Measurements from ENCODE around the gene TSEN2. TPM values are rescaled to one million over a fixed set of nuclear protein-coding genes. Genes with fewer than 3 reads are reported as not detected.

TSEN2 gene
- total and polyA plus RNA-seq, 7 donors: 12.5 to 30.9 (median 15.0) TPM

- H3K4me3 ChIP-seq: no peak overlapping the region
- H3K4me1 ChIP-seq: no peaks in the 10 kb centered on the region
- no peak overlapping the region for H3K27ac ChIP-seq
- no peaks in the 10 kb centered on the region for H3K9me3 ChIP-seq
- peaks cover 13 to 100% of the 10 kb centered on the region in 2 donors for H3K36me3 ChIP-seq (ENCODE audit: insufficient read depth in 1 of 2, low read depth in 1 of 2)
- TF ChIP-seq, protein P1, sequence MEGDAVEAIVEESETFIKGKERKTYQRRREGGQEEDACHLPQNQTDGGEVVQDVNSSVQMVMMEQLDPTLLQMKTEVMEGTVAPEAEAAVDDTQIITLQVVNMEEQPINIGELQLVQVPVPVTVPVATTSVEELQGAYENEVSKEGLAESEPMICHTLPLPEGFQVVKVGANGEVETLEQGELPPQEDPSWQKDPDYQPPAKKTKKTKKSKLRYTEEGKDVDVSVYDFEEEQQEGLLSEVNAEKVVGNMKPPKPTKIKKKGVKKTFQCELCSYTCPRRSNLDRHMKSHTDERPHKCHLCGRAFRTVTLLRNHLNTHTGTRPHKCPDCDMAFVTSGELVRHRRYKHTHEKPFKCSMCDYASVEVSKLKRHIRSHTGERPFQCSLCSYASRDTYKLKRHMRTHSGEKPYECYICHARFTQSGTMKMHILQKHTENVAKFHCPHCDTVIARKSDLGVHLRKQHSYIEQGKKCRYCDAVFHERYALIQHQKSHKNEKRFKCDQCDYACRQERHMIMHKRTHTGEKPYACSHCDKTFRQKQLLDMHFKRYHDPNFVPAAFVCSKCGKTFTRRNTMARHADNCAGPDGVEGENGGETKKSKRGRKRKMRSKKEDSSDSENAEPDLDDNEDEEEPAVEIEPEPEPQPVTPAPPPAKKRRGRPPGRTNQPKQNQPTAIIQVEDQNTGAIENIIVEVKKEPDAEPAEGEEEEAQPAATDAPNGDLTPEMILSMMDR (IDR thresholded peaks at IDR 0.05): no peak
- DNase-seq (no peak), ATAC-seq (no peak)
- WGBS, 3 donors: 51 to 64% (median 64%) methylated on average over 7 of the region's 7 CpGs
- no peaks in the 10 kb centered on the region for H3K27me3 ChIP-seq (ENCODE audit: insufficient read depth in 3 of 3, low read length in 2 of 3)
- intact Hi-C loops (cut with DNase I): no loop called here
Measured at GRCh38 chr3:12574661-12575060, 90.4 kb downstream of the TSEN2 start.

DNA sequence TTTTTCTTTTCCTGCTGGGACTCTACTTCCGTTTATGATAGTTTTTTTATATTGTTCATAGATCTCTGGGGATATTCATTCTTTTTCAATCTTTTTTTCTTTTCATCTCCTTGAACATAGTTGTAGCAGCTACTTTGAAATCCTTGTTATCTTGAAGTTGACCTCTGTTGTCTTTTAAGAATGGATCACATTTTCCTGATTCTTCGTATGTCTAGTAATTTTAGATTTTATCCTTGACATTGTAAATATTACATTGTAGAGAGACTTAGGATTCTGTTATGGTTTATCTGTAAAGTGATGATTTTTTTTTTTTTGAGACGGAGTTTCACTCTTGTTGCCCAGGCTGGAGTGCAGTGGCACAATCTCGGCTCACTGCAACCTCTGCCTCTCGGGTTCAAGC lies 93.1 kb downstream of the TSEN2 start:
- TF ChIP-seq, protein P1 (IDR thresholded peaks at IDR 0.05): no peak
- intact Hi-C loops (cut with DNase I): no loop called here
- Histone ChIP-seq H3K9me3 (no peaks in the 10 kb centered on the region), H3K27me3 (ENCODE audit: insufficient read depth in 3 of 3, low read length in 2 of 3) (no peaks in the 10 kb centered on the region), H3K36me3 (ENCODE audit: insufficient read depth in 1 of 2, low read depth in 1 of 2) (peaks cover 8 to 99% of the 10 kb centered on the region in 2 donors), H3K4me1 (no peaks in the 10 kb centered on the region), H3K4me3 (no peak overlapping the region), H3K27ac (no peak overlapping the region)
- no peak for DNase-seq
- WGBS, 3 donors: 91 to 95% (median 94%) methylated on average over 5 of the region's 5 CpGs
- ATAC-seq: no peak

DNA sequence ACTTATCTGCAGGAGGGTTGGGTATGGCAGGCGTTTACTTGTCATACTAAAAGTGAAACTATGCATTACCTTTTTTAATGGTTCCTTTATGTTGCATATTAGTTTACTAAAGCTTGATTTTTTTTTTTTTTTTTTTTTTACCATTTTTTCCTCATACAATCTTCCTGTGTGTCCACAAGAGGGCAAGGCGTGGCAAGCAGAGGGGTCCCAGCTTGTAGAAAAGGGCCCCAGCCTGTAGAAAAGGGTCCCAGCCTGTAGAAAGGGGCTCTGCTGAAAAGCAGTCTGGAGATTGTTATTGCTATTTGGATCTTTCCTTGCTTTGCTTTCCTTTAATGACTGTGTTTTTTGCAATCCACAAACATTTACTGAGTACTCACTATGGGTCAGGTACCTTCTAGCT lies 94.5 kb downstream of the TSEN2 start:
- Histone ChIP-seq H3K4me3 (no peak overlapping the region), H3K36me3 (ENCODE audit: insufficient read depth in 1 of 2, low read depth in 1 of 2) (peaks cover 8 to 99% of the 10 kb centered on the region in 2 donors), H3K4me1 (no peaks in the 10 kb centered on the region), H3K9me3 (no peaks in the 10 kb centered on the region), H3K27ac (no peak overlapping the region), H3K27me3 (ENCODE audit: insufficient read depth in 3 of 3, low read length in 2 of 3) (no peaks in the 10 kb centered on the region)
- intact Hi-C loops (cut with DNase I): no loop called here
- no peak for ATAC-seq
- TF ChIP-seq, protein P1 (IDR thresholded peaks at IDR 0.05): no peak
- 90 to 98% (median 96%) methylated on average over 2 of the region's 2 CpGs for WGBS, 3 donors
- no peak for DNase-seq

DNA sequence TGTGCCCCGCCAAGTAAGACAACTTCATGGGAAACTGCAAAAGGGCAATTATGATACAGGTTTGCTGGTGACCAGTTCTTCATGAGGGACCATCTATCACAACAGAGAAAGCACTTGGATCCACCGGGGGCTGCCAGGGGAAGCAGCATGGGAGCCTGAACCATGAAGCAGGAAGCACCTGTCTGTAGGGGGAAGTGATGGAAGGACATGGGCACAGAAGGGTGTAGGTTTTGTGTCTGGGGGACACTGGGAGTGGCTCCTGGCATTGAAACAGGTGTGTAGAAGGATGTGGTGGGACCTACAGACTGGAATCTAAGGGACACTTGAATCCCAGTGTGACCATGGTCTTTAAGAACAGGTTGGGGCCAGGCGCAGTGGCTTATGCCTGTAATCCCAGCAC lies 95.2 kb downstream of the TSEN2 start:
- Histone ChIP-seq H3K27ac (no peak overlapping the region), H3K4me3 (no peak overlapping the region)
- TF ChIP-seq, protein P1 (IDR thresholded peaks at IDR 0.05): no peak

GRCh38 chr3:12579905-12580304 lies 95.6 kb downstream of the TSEN2 start:
- peak in 1 of 4 donors; percentile 6 for ATAC-seq
- intact Hi-C loops (cut with DNase I): no loop called here
- H3K36me3 ChIP-seq (ENCODE audit: insufficient read depth in 1 of 2, low read depth in 1 of 2): peaks cover 11 to 99% of the 10 kb centered on the region in 2 donors
- TF ChIP-seq, protein P1 (IDR thresholded peaks at IDR 0.05): no peak
- no peak overlapping the region for H3K27ac ChIP-seq
- H3K27me3 ChIP-seq (ENCODE audit: insufficient read depth in 3 of 3, low read length in 2 of 3): no peaks in the 10 kb centered on the region
- WGBS, 3 donors: 61 to 64% (median 63%) methylated on average over 3 of the region's 3 CpGs
- H3K9me3 ChIP-seq: no peaks in the 10 kb centered on the region
- no peak overlapping the region for H3K4me3 ChIP-seq
- H3K4me1 ChIP-seq: no peaks in the 10 kb centered on the region
- no peak for DNase-seq

More for the DNA sequence above, 95.2 kb downstream of the TSEN2 start:
- H3K36me3 ChIP-seq (ENCODE audit: insufficient read depth in 1 of 2, low read depth in 1 of 2): peaks cover 11 to 99% of the 10 kb centered on the region in 2 donors
- H3K27me3 ChIP-seq (ENCODE audit: insufficient read depth in 3 of 3, low read length in 2 of 3): no peaks in the 10 kb centered on the region
- no peaks in the 10 kb centered on the region for H3K4me1 ChIP-seq
- ATAC-seq (no peak), DNase-seq (no peak)
- intact Hi-C loops (cut with DNase I): no loop called here
- H3K9me3 ChIP-seq: no peaks in the 10 kb centered on the region
- 81 to 96% (median 94%) methylated on average over 3 of the region's 3 CpGs for WGBS, 3 donors
